K562 (cell line): ENCODE data around the gene ZNF774. TPM values are rescaled to one million over a fixed set of nuclear protein-coding genes. Genes with fewer than 3 reads are reported as not detected.

Experiments used
- ATAC-seq: fragments of 200-7000 bp; cut with Tn5 transposase; 3 replicates; pipeline ENCODE4 v1.9.1; 2020; ENCODE audit warnings: moderate library complexity
- BruUV-seq: library from RNA; stranded (reverse); fragments of 400-500 nt; replicated peaks from 2 replicates; lab custom pipeline; 2021; lab: Mats Ljungman, UMichigan
- CTCF ChIA-PET: fragments of 300-600 bp; formaldehyde crosslinking; extraction: SDS; loops from one replicate; lab custom pipeline; 2021; ENCODE audit warnings: low intra/inter-chr PET ratio; lab: Yijun Ruan, JAX
- POLR2A ChIA-PET: fragments of 300-600, 350-650 bp; sonication (Branson Sonifier 250); formaldehyde crosslinking; extraction: SDS; loops from one replicate; lab custom pipeline; 2021; ENCODE audit warnings: antibody characterized with exemption, inconsistent platforms; lab: Yijun Ruan, JAX
- DNase-seq, 4 experiments: peaks; one replicate each; pipeline versions ENCODE4 v3.0.0 to v3.0.0-alpha.2; 2011 to 2018; ENCODE audit warnings: low spot score in 3 of 4, mixed read lengths in 3 of 4; ENCODE audit errors: extremely low read depth in 1 of 4
- FAIRE-seq: peaks from 2 replicates; lab custom pipeline; 2011; peaks lifted over from hg19 to GRCh38; lab: Jason Lieb, UNC
- H2AFZ ChIP-seq: 2 replicates; pipeline ENCODE4 v1.6.0; 2011; ENCODE audit warnings: low read depth, low read length, control low read depth, inconsistent platforms
- H3K27ac ChIP-seq: fragments of 200-600 bp; 3 replicates; pipeline ENCODE4 v1.8.0; 2011; ENCODE audit warnings: low read depth, mild to moderate bottlenecking, control low read depth, inconsistent platforms, low read length, moderate library complexity, mixed read lengths; ENCODE audit errors: extremely low read depth
- H3K27me3 ChIP-seq, 2 experiments: fragments of 300-600 bp in 1 of 2; 2 replicates in 1 of 2; 3 replicates in 1 of 2; pipeline versions ENCODE4 v1.6.0 to v1.8.0; 2011; ENCODE audit warnings: inconsistent platforms in 2 of 2, low read length in 2 of 2, mild to moderate bottlenecking in 1 of 2, mixed read lengths in 1 of 2, moderate library complexity in 1 of 2; ENCODE audit not compliant: control insufficient read depth in 2 of 2, insufficient read depth in 2 of 2
- H3K36me3 ChIP-seq: fragments of 300-600 bp; 3 replicates; pipeline ENCODE4 v1.8.0; 2011; ENCODE audit warnings: mild to moderate bottlenecking, low read length, inconsistent platforms; ENCODE audit not compliant: control insufficient read depth, insufficient read depth
- H3K4me1 ChIP-seq, 2 experiments: fragments of 200-600 bp in 1 of 2; replicated peaks in 1 of 2; 2 replicates in 1 of 2; 3 replicates in 1 of 2; pipeline versions ENCODE4 v1.5.1 to v1.8.0; 2011; ENCODE audit warnings: inconsistent platforms in 2 of 2, low read length in 2 of 2, mild to moderate bottlenecking in 1 of 2, mixed read lengths in 1 of 2, moderate library complexity in 1 of 2; ENCODE audit not compliant: control insufficient read depth in 2 of 2, insufficient read depth in 2 of 2
- H3K4me2 ChIP-seq: 2 replicates; pipeline ENCODE4 v1.6.1; 2011; ENCODE audit warnings: low read length, control low read depth, inconsistent platforms, mixed read lengths; ENCODE audit not compliant: insufficient read depth
- H3K4me3 ChIP-seq: fragments of 200-600 bp; sonication (generic), shearing (Covaris generic); 2 replicates; pipeline ENCODE4 v1.5.1; 2016; ENCODE audit warnings: control low read depth, inconsistent platforms
- H3K79me2 ChIP-seq: fragments of 200-600 bp; 3 replicates; pipeline ENCODE4 v1.8.0; 2011; ENCODE audit warnings: low read length, inconsistent platforms; ENCODE audit not compliant: control insufficient read depth, insufficient read depth
- H3K9ac ChIP-seq, 2 experiments: 2 replicates each; pipeline versions ENCODE4 v1.6.0 to v1.6.1; 2011; ENCODE audit warnings: low read depth in 2 of 2, low read length in 2 of 2, control low read depth in 1 of 2, inconsistent platforms in 1 of 2, mild to moderate bottlenecking in 1 of 2, mixed read lengths in 1 of 2; ENCODE audit not compliant: insufficient read depth in 1 of 2
- H3K9me1 ChIP-seq: one replicate; pipeline ENCODE4 v1.6.0; 2011; ENCODE audit warnings: inconsistent platforms, mild to moderate bottlenecking, low read length, moderate library complexity; ENCODE audit not compliant: control insufficient read depth, insufficient read depth
- H3K9me3 ChIP-seq: replicated peaks from 2 replicates; pipeline ENCODE4 v1.5.1; 2011; ENCODE audit warnings: low read depth, low read length, inconsistent platforms; ENCODE audit not compliant: control insufficient read depth, insufficient read depth
- H4K20me1 ChIP-seq: replicated peaks from 2 replicates; pipeline ENCODE4 v1.6.1; 2011; ENCODE audit warnings: low read length, inconsistent platforms, mixed read lengths; ENCODE audit not compliant: control insufficient read depth, insufficient read depth
- CSDE1 ChIP-seq, 2 experiments: fragments of 450-650 bp; IDR thresholded peaks; 2 replicates each; pipeline ENCODE4 v1.6.1; 2016; ENCODE audit warnings: mild to moderate bottlenecking in 1 of 2
- DDX20 ChIP-seq: fragments of 450-650 bp; IDR thresholded peaks from 2 replicates; pipeline ENCODE4 v1.6.1; 2016; ENCODE audit warnings: missing genetic modification characterization, low read depth, mild to moderate bottlenecking, missing compliant biosample characterization, moderate library complexity
- KDM5B ChIP-seq: fragments of 200-600 bp; sonication (generic); IDR thresholded peaks from 2 replicates; pipeline ENCODE4 v1.6.1; 2012; ENCODE audit warnings: low read depth, mild to moderate bottlenecking, moderate library complexity, low read length, control low read depth, inconsistent platforms; ENCODE audit not compliant: insufficient replicate concordance
- MCM7 ChIP-seq, 2 experiments: fragments of 450-650 bp; IDR thresholded peaks; 2 replicates each; pipeline ENCODE4 v1.6.1; 2016 to 2018
- ZFP36 ChIP-seq: fragments of 150-350 bp; IDR thresholded peaks from 2 replicates; pipeline ENCODE4 v1.6.1; 2018; ENCODE audit warnings: low read length, low read depth; ENCODE audit not compliant: partially characterized antibody
- ZKSCAN1 ChIP-seq: fragments of 150-350 bp; IDR thresholded peaks from 2 replicates; pipeline ENCODE4 v1.6.1; 2016; ENCODE audit warnings: low read depth, low read length
- WGBS: fragments of 100-300 bp; shearing (Covaris generic); methylation state at CpG from one replicate; pipeline ENCODE4 v1.1.6; 2016; ENCODE audit warnings: low coverage, mixed read lengths; ENCODE audit not compliant: insufficient coverage; ENCODE audit errors: missing lambda C conversion rate; 5-methylcytosine and 5-hydroxymethylcytosine counted together
- in situ Hi-C: fragments of 300-500 bp; cut with MboI; formaldehyde crosslinking; loops from 4 replicates; pipeline ENCODE4 v1.15.0; 2018; ENCODE audit warnings: inconsistent platforms, mixed read lengths
- intact Hi-C: fragments of 100-400 bp; cut with micrococcal nuclease; formaldehyde crosslinking; loops from 2 replicates; pipeline ENCODE4 v1.14.2; 2022
- polyA plus RNA-seq, 8 experiments: library from polyadenylated mRNA; depleted of rRNA in 4 of 8; stranded (reverse) in 5 of 8; unstranded in 3 of 8; fragments of >200 nt; fragmentation: Nextera tagmentation in 2 of 8; fragmentation: Illumina TruSeq in 1 of 8; extraction: Ambion mirVana in 2 of 8; extraction: Trizol in 1 of 8; gene quantifications; 2 replicates each; pipeline versions ENCODE4 v1.2.1 to v1.2.3, GENCODE V29; 2011 to 2014; ENCODE audit warnings: inconsistent platforms in 1 of 8, missing spikeins in 1 of 8
- small RNA-seq: library from RNA; depleted of rRNA; stranded (forward); fragments of <200 nt; gene quantifications from one replicate; pipeline ENCODE3, GENCODE V24; 2014
- total RNA-seq, 7 experiments: library from RNA; depleted of rRNA in 6 of 7; stranded (reverse); fragments of >200 nt in 6 of 7; fragmentation: Illumina TruSeq in 2 of 7; extraction: Trizol in 2 of 7; gene quantifications; 2 replicates each; pipeline versions ENCODE4 v1.2.1 to v1.2.3, GENCODE V29; 2011 to 2021; ENCODE audit warnings: low replicate concordance in 1 of 7
- TF ChIP-seq, protein P1 (sequence below): fragments of 250-450 bp; sonication (Bioruptor Pico); IDR thresholded peaks from 2 replicates; pipeline ENCODE4 v1.4.0; 2020; ENCODE audit warnings: mild to moderate bottlenecking

The ZNF774 gene
- total and polyA plus RNA-seq, 9 of the 15 experiments (the other 6 are each of a cell fraction or from before 2014, with no cell fraction given) = 0.32 to 2.0 (median 1.2) TPM

DNA sequence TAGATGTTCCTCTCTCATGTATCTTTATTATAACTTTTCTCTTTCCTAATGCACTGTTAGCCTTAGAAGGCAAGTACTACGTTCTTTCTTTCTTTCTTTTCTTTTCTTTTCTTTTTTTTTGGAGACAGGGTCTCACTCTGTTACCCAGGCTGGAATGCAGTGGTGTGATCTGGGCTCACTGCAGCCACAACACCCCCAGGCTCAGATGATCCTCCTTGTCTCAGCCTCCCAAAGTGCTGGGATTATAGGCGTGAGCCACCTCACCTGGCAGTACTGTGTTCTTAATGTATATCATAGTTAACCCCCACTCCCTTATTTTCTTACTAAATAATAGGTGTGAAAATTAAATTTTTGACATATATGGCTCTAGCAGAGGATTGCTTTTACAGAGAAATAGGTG lies 59.1 kb downstream of the ZNF774 start:
- intact Hi-C loops = no loop called here
- no TSS peak for BruUV-seq
- Histone ChIP-seq H3K4me1 (peaks cover 0 to 23% of the 10 kb centered on the region in 2 experiments; a peak in 4 of 5 replicates), H3K9me3 (no peaks in the 10 kb centered on the region), H3K79me2 (peaks cover 31% of the 10 kb centered on the region), H2AFZ (no peak overlapping the region), H3K9ac (no peak overlapping the region), H3K9me1 (no peaks in the 10 kb centered on the region), H4K20me1 (no peaks in the 10 kb centered on the region), H3K4me2 (no peak overlapping the region), H3K36me3 (no peaks in the 10 kb centered on the region; the same call in 2 of the 3 replicates), H3K27ac (no peak overlapping the region), H3K4me3 (no peak overlapping the region), H3K27me3 (no peaks in the 10 kb centered on the region)
- DNase-seq (no peak), FAIRE-seq (no peak), ATAC-seq (no peak)
- in situ Hi-C loops = no loop called here
- WGBS = 51% methylated on average over 2 of the region's 2 CpGs
- CTCF ChIA-PET = no interaction called here
- POLR2A ChIA-PET = interaction anchor here (3.8 kb wide), 1 partner anchor 10 kb away, joined by 19 read pairs; no protein-coding TSS in a partner anchor
- TF ChIP-seq DDX20 (tag) (no peak), ZFP36 (no peak), ZKSCAN1 (no peak), MCM7 (IDR thresholded peaks at IDR 0.05) (no peak), KDM5B (no peak), CSDE1 (IDR thresholded peaks at IDR 0.05) (no peak)
- TF ChIP-seq, protein P1, sequence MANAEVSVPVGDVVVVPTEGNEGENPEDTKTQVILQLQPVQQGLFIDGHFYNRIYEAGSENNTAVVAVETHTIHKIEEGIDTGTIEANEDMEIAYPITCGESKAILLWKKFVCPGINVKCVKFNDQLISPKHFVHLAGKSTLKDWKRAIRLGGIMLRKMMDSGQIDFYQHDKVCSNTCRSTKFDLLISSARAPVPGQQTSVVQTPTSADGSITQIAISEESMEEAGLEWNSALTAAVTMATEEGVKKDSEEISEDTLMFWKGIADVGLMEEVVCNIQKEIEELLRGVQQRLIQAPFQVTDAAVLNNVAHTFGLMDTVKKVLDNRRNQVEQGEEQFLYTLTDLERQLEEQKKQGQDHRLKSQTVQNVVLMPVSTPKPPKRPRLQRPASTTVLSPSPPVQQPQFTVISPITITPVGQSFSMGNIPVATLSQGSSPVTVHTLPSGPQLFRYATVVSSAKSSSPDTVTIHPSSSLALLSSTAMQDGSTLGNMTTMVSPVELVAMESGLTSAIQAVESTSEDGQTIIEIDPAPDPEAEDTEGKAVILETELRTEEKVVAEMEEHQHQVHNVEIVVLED (CRISPR knock-in tag) = no peak

Small RNAs within 50 kb of the gene (small RNA-seq; reads per million reads assigned to genes)
- gene NDUFA3P4 = not detected

Other genes starting within 250 kb of the ZNF774 start
Only the 7 nearest of the 8 such genes appear.
- 11.0 and 38.7 TPM in 2 replicates for gene SEMA4B, start 151.0 kb upstream of the ZNF774 start, total RNA-seq (2014; rRNA removed)
- gene SEMA4B, start 151.0 kb upstream of the ZNF774 start, total RNA-seq (2014; rRNA removed; fragmentation: Illumina TruSeq; extraction: Trizol) = 8.5 and 10.7 TPM in 2 replicates
- gene SEMA4B, start 151.0 kb upstream of the ZNF774 start, total RNA-seq (2015; rRNA removed; fragmentation: Illumina TruSeq; extraction: Trizol) = 16.7 and 17.7 TPM in 2 replicates
- gene SEMA4B, start 151.0 kb upstream of the ZNF774 start, total RNA-seq (2021) = 33.6 and 37.9 TPM in 2 replicates
- gene SEMA4B, start 151.0 kb upstream of the ZNF774 start, polyA plus RNA-seq (2011; rRNA removed) = 28.8 and 56.9 TPM in 2 replicates
- 10.9 and 16.9 TPM in 2 replicates for gene SEMA4B, start 151.0 kb upstream of the ZNF774 start, polyA plus RNA-seq (2014; fragmentation: Illumina TruSeq; extraction: Trizol)
- 1 to 10 TPM; 1.3 to 1.5 TPM for gene SEMA4B, start 151.0 kb upstream of the ZNF774 start, polyA plus RNA-seq (2014; fragmentation: Nextera tagmentation; extraction: Ambion mirVana)
- 24.8 and 27.8 TPM in 2 replicates for gene SEMA4B, start 151.0 kb upstream of the ZNF774 start, polyA plus RNA-seq (2014; rRNA removed)
- gene CIB1, start 118.3 kb upstream of the ZNF774 start, total RNA-seq (2014; rRNA removed) = 61.4 and 94.5 TPM in 2 replicates
- gene CIB1, start 118.3 kb upstream of the ZNF774 start, total RNA-seq (2014; rRNA removed; fragmentation: Illumina TruSeq; extraction: Trizol) = 46.9 and 49.6 TPM in 2 replicates
- gene CIB1, start 118.3 kb upstream of the ZNF774 start, total RNA-seq (2015; rRNA removed; fragmentation: Illumina TruSeq; extraction: Trizol) = 63.4 and 64.5 TPM in 2 replicates
- gene CIB1, start 118.3 kb upstream of the ZNF774 start, total RNA-seq (2021) = 106 and 107 TPM in 2 replicates
- gene CIB1, start 118.3 kb upstream of the ZNF774 start, polyA plus RNA-seq (2011; rRNA removed) = 136 and 186 TPM in 2 replicates
- 107 and 138 TPM in 2 replicates for gene CIB1, start 118.3 kb upstream of the ZNF774 start, polyA plus RNA-seq (2014; fragmentation: Illumina TruSeq; extraction: Trizol)
- gene CIB1, start 118.3 kb upstream of the ZNF774 start, polyA plus RNA-seq (2014; fragmentation: Nextera tagmentation; extraction: Ambion mirVana) = 10 to 100 TPM; 14.9 to 33.8 TPM
- 128 and 142 TPM in 2 replicates for gene CIB1, start 118.3 kb upstream of the ZNF774 start, polyA plus RNA-seq (2014; rRNA removed)
- gene GDPGP1, start 118.1 kb upstream of the ZNF774 start, total RNA-seq (2014; rRNA removed) = 3.9 and 4.0 TPM in 2 replicates
- 2.8 and 3.0 TPM in 2 replicates for gene GDPGP1, start 118.1 kb upstream of the ZNF774 start, total RNA-seq (2014; rRNA removed; fragmentation: Illumina TruSeq; extraction: Trizol)
- gene GDPGP1, start 118.1 kb upstream of the ZNF774 start, total RNA-seq (2015; rRNA removed; fragmentation: Illumina TruSeq; extraction: Trizol) = 2.4 and 3.0 TPM in 2 replicates
- gene GDPGP1, start 118.1 kb upstream of the ZNF774 start, total RNA-seq (2021) = 6.0 and 6.1 TPM in 2 replicates
- 3.7 and 4.0 TPM in 2 replicates for gene GDPGP1, start 118.1 kb upstream of the ZNF774 start, polyA plus RNA-seq (2011; rRNA removed)
- gene GDPGP1, start 118.1 kb upstream of the ZNF774 start, polyA plus RNA-seq (2014; fragmentation: Illumina TruSeq; extraction: Trizol) = 1.2 and 2.0 TPM in 2 replicates
- gene GDPGP1, start 118.1 kb upstream of the ZNF774 start, polyA plus RNA-seq (2014; fragmentation: Nextera tagmentation; extraction: Ambion mirVana) = under 1 TPM; 0.78 to 0.92 TPM
- 2.6 and 3.3 TPM in 2 replicates for gene GDPGP1, start 118.1 kb upstream of the ZNF774 start, polyA plus RNA-seq (2014; rRNA removed)
- gene TTLL13, start 102.7 kb upstream of the ZNF774 start, total RNA-seq (2014; rRNA removed) = 0.04 TPM in 1 of 2 replicates, not detected in the other
- gene TTLL13, start 102.7 kb upstream of the ZNF774 start, total RNA-seq (2014; rRNA removed; fragmentation: Illumina TruSeq; extraction: Trizol) = 0.10 and 0.22 TPM in 2 replicates
- 0.11 TPM in 1 of 2 replicates, not detected in the other for gene TTLL13, start 102.7 kb upstream of the ZNF774 start, total RNA-seq (2015; rRNA removed; fragmentation: Illumina TruSeq; extraction: Trizol)
- 0.11 and 0.36 TPM in 2 replicates for gene TTLL13, start 102.7 kb upstream of the ZNF774 start, total RNA-seq (2021)
- 0.20 and 0.24 TPM in 2 replicates for gene TTLL13, start 102.7 kb upstream of the ZNF774 start, polyA plus RNA-seq (2011; rRNA removed)
- gene TTLL13, start 102.7 kb upstream of the ZNF774 start, polyA plus RNA-seq (2014; fragmentation: Illumina TruSeq; extraction: Trizol) = 0.12 TPM in 1 of 2 replicates, not detected in the other
- under 1 TPM; 0.10 to 0.17 TPM for gene TTLL13, start 102.7 kb upstream of the ZNF774 start, polyA plus RNA-seq (2014; fragmentation: Nextera tagmentation; extraction: Ambion mirVana)
- 0.05 TPM in 1 of 2 replicates, not detected in the other for gene TTLL13, start 102.7 kb upstream of the ZNF774 start, polyA plus RNA-seq (2014; rRNA removed)
- 69.5 and 73.4 TPM in 2 replicates for gene NGRN, start 86.6 kb upstream of the ZNF774 start, total RNA-seq (2014; rRNA removed)
- gene NGRN, start 86.6 kb upstream of the ZNF774 start, total RNA-seq (2014; rRNA removed; fragmentation: Illumina TruSeq; extraction: Trizol) = 54.9 and 58.8 TPM in 2 replicates
- 60.0 and 61.5 TPM in 2 replicates for gene NGRN, start 86.6 kb upstream of the ZNF774 start, total RNA-seq (2015; rRNA removed; fragmentation: Illumina TruSeq; extraction: Trizol)
- 64.6 and 66.5 TPM in 2 replicates for gene NGRN, start 86.6 kb upstream of the ZNF774 start, total RNA-seq (2021)
- gene NGRN, start 86.6 kb upstream of the ZNF774 start, polyA plus RNA-seq (2011; rRNA removed) = 57.5 and 62.8 TPM in 2 replicates
- 47.9 and 56.5 TPM in 2 replicates for gene NGRN, start 86.6 kb upstream of the ZNF774 start, polyA plus RNA-seq (2014; fragmentation: Illumina TruSeq; extraction: Trizol)
- gene NGRN, start 86.6 kb upstream of the ZNF774 start, polyA plus RNA-seq (2014; fragmentation: Nextera tagmentation; extraction: Ambion mirVana) = 10 to 100 TPM; 14.0 to 21.0 TPM
- 64.5 and 70.3 TPM in 2 replicates for gene NGRN, start 86.6 kb upstream of the ZNF774 start, polyA plus RNA-seq (2014; rRNA removed)
- 67.1 and 76.0 TPM in 2 replicates for gene IQGAP1, start 36.0 kb downstream of the ZNF774 start, total RNA-seq (2014; rRNA removed)
- gene IQGAP1, start 36.0 kb downstream of the ZNF774 start, total RNA-seq (2014; rRNA removed; fragmentation: Illumina TruSeq; extraction: Trizol) = 81.0 and 96.7 TPM in 2 replicates
- 143 and 150 TPM in 2 replicates for gene IQGAP1, start 36.0 kb downstream of the ZNF774 start, total RNA-seq (2015; rRNA removed; fragmentation: Illumina TruSeq; extraction: Trizol)
- gene IQGAP1, start 36.0 kb downstream of the ZNF774 start, total RNA-seq (2021) = 59.6 and 63.9 TPM in 2 replicates
- gene IQGAP1, start 36.0 kb downstream of the ZNF774 start, polyA plus RNA-seq (2011; rRNA removed) = 71.8 and 77.7 TPM in 2 replicates
- gene IQGAP1, start 36.0 kb downstream of the ZNF774 start, polyA plus RNA-seq (2014; fragmentation: Illumina TruSeq; extraction: Trizol) = 116 and 125 TPM in 2 replicates
- 10 to 100 TPM; 37.6 to 38.7 TPM for gene IQGAP1, start 36.0 kb downstream of the ZNF774 start, polyA plus RNA-seq (2014; fragmentation: Nextera tagmentation; extraction: Ambion mirVana)
- 68.7 and 79.2 TPM in 2 replicates for gene IQGAP1, start 36.0 kb downstream of the ZNF774 start, polyA plus RNA-seq (2014; rRNA removed)
- gene CRTC3, start 177.6 kb downstream of the ZNF774 start, total RNA-seq (2014; rRNA removed) = 7.5 and 9.1 TPM in 2 replicates
- 9.4 and 10.0 TPM in 2 replicates for gene CRTC3, start 177.6 kb downstream of the ZNF774 start, total RNA-seq (2014; rRNA removed; fragmentation: Illumina TruSeq; extraction: Trizol)
- gene CRTC3, start 177.6 kb downstream of the ZNF774 start, total RNA-seq (2015; rRNA removed; fragmentation: Illumina TruSeq; extraction: Trizol) = 11.3 and 11.6 TPM in 2 replicates
- gene CRTC3, start 177.6 kb downstream of the ZNF774 start, total RNA-seq (2021) = 18.5 and 19.0 TPM in 2 replicates
- 14.1 and 17.2 TPM in 2 replicates for gene CRTC3, start 177.6 kb downstream of the ZNF774 start, polyA plus RNA-seq (2011; rRNA removed)
- 12.7 and 13.8 TPM in 2 replicates for gene CRTC3, start 177.6 kb downstream of the ZNF774 start, polyA plus RNA-seq (2014; fragmentation: Illumina TruSeq; extraction: Trizol)
- gene CRTC3, start 177.6 kb downstream of the ZNF774 start, polyA plus RNA-seq (2014; fragmentation: Nextera tagmentation; extraction: Ambion mirVana) = 1 to 10 TPM; 1.2 to 2.1 TPM
- gene CRTC3, start 177.6 kb downstream of the ZNF774 start, polyA plus RNA-seq (2014; rRNA removed) = 9.1 and 11.7 TPM in 2 replicates